HepG2 (cell line): ENCODE data around the gene NUFIP1. TPM values are rescaled to one million over a fixed set of nuclear protein-coding genes. Genes with fewer than 3 reads are reported as not detected.

ENCODE experiments used
- ARID4A ChIP-seq: sonication (generic); formaldehyde crosslinking; IDR thresholded peaks from 2 replicates; pipeline ENCODE4 v1.5.0; 2020; ENCODE audit warnings: mild to moderate bottlenecking, missing genetic modification reagents, borderline replicate concordance
- CEBPG ChIP-seq: IDR thresholded peaks from 2 replicates; pipeline ENCODE4 v1.6.1; 2016
- DMAP1 ChIP-seq: IDR thresholded peaks from 2 replicates; pipeline ENCODE4 v1.6.1; 2016
- ESRRA ChIP-seq: sonication (generic); formaldehyde crosslinking; IDR thresholded peaks from 2 replicates; pipeline ENCODE4 v1.5.1; 2020; ENCODE audit warnings: mild to moderate bottlenecking, low read depth, missing genetic modification reagents
- HOXA3 ChIP-seq: sonication (generic); formaldehyde crosslinking; IDR thresholded peaks from 2 replicates; pipeline ENCODE4 v1.5.0; 2020; ENCODE audit warnings: missing genetic modification reagents
- KLF6 ChIP-seq: IDR thresholded peaks from 2 replicates; pipeline ENCODE4 v1.8.0; 2016; ENCODE audit warnings: missing biosample characterization, missing genetic modification reagents
- PRPF4 ChIP-seq: fragments of 200-400 bp; formaldehyde crosslinking; IDR thresholded peaks from 2 replicates; pipeline ENCODE4 v1.6.1; 2016; ENCODE audit warnings: low read length, low read depth; ENCODE audit not compliant: poor library complexity, severe bottlenecking
- REPIN1 ChIP-seq: sonication (generic); formaldehyde crosslinking; IDR thresholded peaks from 2 replicates; pipeline ENCODE4 v1.8.0; 2022; ENCODE audit warnings: missing genetic modification reagents, low read depth, mild to moderate bottlenecking, borderline replicate concordance
- RNF219 ChIP-seq: sonication (generic); formaldehyde crosslinking; IDR thresholded peaks from 2 replicates; pipeline ENCODE4 v1.5.0; 2020; ENCODE audit warnings: mild to moderate bottlenecking, missing genetic modification reagents
- SNAPC4 ChIP-seq: sonication (generic); formaldehyde crosslinking; IDR thresholded peaks from 2 replicates; pipeline ENCODE4 v1.4.0; 2020; ENCODE audit warnings: mild to moderate bottlenecking, missing genetic modification reagents
- ZNF256 ChIP-seq: sonication (generic); formaldehyde crosslinking; conservative IDR thresholded peaks from 2 replicates; pipeline ENCODE4 v1.4.0; 2020; ENCODE audit warnings: missing genetic modification reagents
- ZSCAN30 ChIP-seq: sonication (generic); formaldehyde crosslinking; IDR thresholded peaks from 2 replicates; pipeline ENCODE4 v1.5.0; 2020; ENCODE audit warnings: mild to moderate bottlenecking, missing genetic modification reagents
- ZXDC ChIP-seq: sonication (generic); formaldehyde crosslinking; IDR thresholded peaks from 2 replicates; pipeline ENCODE4 v1.5.0; 2020; ENCODE audit warnings: mild to moderate bottlenecking, missing genetic modification reagents
- ZZZ3 ChIP-seq: sonication (generic); formaldehyde crosslinking; IDR thresholded peaks from 2 replicates; pipeline ENCODE4 v1.4.0; 2020; ENCODE audit warnings: missing genetic modification reagents, mild to moderate bottlenecking, borderline replicate concordance
- polyA plus RNA-seq, 8 experiments: library from polyadenylated mRNA; depleted of rRNA in 3 of 8; stranded (reverse) in 7 of 8; unstranded in 1 of 8; fragments of >200 nt; fragmentation: Illumina TruSeq in 4 of 8; extraction: Trizol in 4 of 8; gene quantifications; 2 replicates each; pipeline versions ENCODE4 v1.2.1 to v1.2.3, GENCODE V29; 2011 to 2016; ENCODE audit warnings: low read depth in 4 of 8, missing spikeins in 1 of 8, mixed read lengths in 1 of 8; ENCODE audit not compliant: insufficient read depth in 1 of 8
- total RNA-seq, 5 experiments: library from RNA; depleted of rRNA; stranded (reverse); fragments of >200 nt; fragmentation: Illumina TruSeq; extraction: Trizol; gene quantifications; 2 replicates each; pipeline ENCODE4 v1.2.3, GENCODE V29; 2016; ENCODE audit warnings: low read depth in 1 of 5

NUFIP1 gene
- total and polyA plus RNA-seq, 2 of the 13 experiments (the other 11 are each of a cell fraction or from before 2014, with no cell fraction given): 1.9 to 10.3 TPM

GRCh38 chr13:44917589-44918325, 71.5 kb downstream of the NUFIP1 start (continued):
- TF ChIP-seq ARID4A (CRISPR knock-in tag) (peak; percentile 85; the same call in 1 of the 2 replicates), ZZZ3 (CRISPR knock-in tag) (no peak), CEBPG (CRISPR knock-in tag) (no peak), ZXDC (CRISPR knock-in tag) (no peak; the same call in 1 of the 2 replicates), PRPF4 (no peak), SNAPC4 (CRISPR knock-in tag) (peak; percentile 87), ZNF256 (CRISPR knock-in tag) (peak; percentile 78; the same call in 1 of the 2 replicates), ESRRA (CRISPR knock-in tag) (peak; percentile 59; the same call in 1 of the 2 replicates), REPIN1 (CRISPR knock-in tag) (peak; percentile 60; the same call in 1 of the 2 replicates), ZSCAN30 (CRISPR knock-in tag) (no peak), DMAP1 (CRISPR knock-in tag) (no peak; the same call in 1 of the 2 replicates), HOXA3 (CRISPR knock-in tag) (peak; percentile 67), KLF6 (CRISPR knock-in tag) (peak; percentile 45; the same call in 1 of the 2 replicates), RNF219 (no peak; the same call in 1 of the 2 replicates)
